GM23338 (cell line): ENCODE measurements around the gene ESPL1. TPM values are rescaled to one million over a fixed set of nuclear protein-coding genes. Genes with fewer than 3 reads are reported as not detected.

Experiments used
- ATAC-seq: fragments of 200-7000 bp; cut with Tn5 transposase; 3 replicates; pipeline ENCODE4 v1.9.1; 2020
- DNase-seq: peaks from one replicate; pipeline ENCODE4 v3.0.0-alpha.2; 2015; ENCODE audit warnings: low spot score
- H2AFZ ChIP-seq: fragments of 200-600 bp; sonication (generic); 2 replicates; pipeline ENCODE4 v1.8.0; 2016; ENCODE audit warnings: antibody characterized with exemption, mild to moderate bottlenecking, moderate library complexity
- H3F3A ChIP-seq: fragments of 200-600 bp; sonication (generic); replicated peaks from 2 replicates; pipeline ENCODE4 v1.8.0; 2017; ENCODE audit warnings: antibody characterized with exemption, mixed run types, low read depth
- H3K27ac ChIP-seq: fragments of 200-600 bp; sonication (generic); 2 replicates; pipeline ENCODE4 v1.6.1; 2016; ENCODE audit warnings: low read depth
- H3K27me3 ChIP-seq: fragments of 200-600 bp; sonication (generic); 2 replicates; pipeline ENCODE4 v1.8.0; 2016; ENCODE audit warnings: mild to moderate bottlenecking, mixed run types, moderate library complexity; ENCODE audit not compliant: insufficient read depth
- H3K36me3 ChIP-seq: fragments of 200-600 bp; sonication (generic); 2 replicates; pipeline ENCODE4 v1.8.0; 2016; ENCODE audit warnings: mild to moderate bottlenecking; ENCODE audit not compliant: insufficient read depth
- H3K4me1 ChIP-seq: fragments of 200-600 bp; sonication (generic); 2 replicates; pipeline ENCODE4 v1.8.0; 2016; ENCODE audit warnings: mild to moderate bottlenecking, moderate library complexity; ENCODE audit not compliant: insufficient read depth
- H3K4me2 ChIP-seq: fragments of 200-600 bp; sonication (generic); 2 replicates; pipeline ENCODE4 v1.7.1; 2017; ENCODE audit warnings: mixed run types
- H3K4me3 ChIP-seq: fragments of 200-600 bp; sonication (generic); 2 replicates; pipeline ENCODE4 v1.6.1; 2016; ENCODE audit warnings: mixed run types
- H3K79me2 ChIP-seq: fragments of 200-600 bp; sonication (generic); replicated peaks from 2 replicates; pipeline ENCODE4 v1.8.0; 2017; ENCODE audit warnings: mild to moderate bottlenecking; ENCODE audit not compliant: insufficient read depth
- H3K9me2 ChIP-seq: fragments of 200-600 bp; sonication (generic); 2 replicates; pipeline ENCODE4 v1.8.0; 2017; ENCODE audit not compliant: insufficient read depth
- H4K20me1 ChIP-seq: fragments of 200-600 bp; sonication (generic); replicated peaks from 2 replicates; pipeline ENCODE4 v1.8.0; 2017; ENCODE audit warnings: mild to moderate bottlenecking; ENCODE audit not compliant: insufficient read depth
- H3K27ac Mint-ChIP-seq: 2 replicates; pipeline ENCODE4 v1.8.0; 2020; ENCODE audit warnings: inconsistent platforms, mild to moderate bottlenecking, moderate library complexity, mixed read lengths
- H3K27me3 Mint-ChIP-seq: 3 replicates; pipeline ENCODE4 v1.8.0; 2022; ENCODE audit warnings: low read depth, mild to moderate bottlenecking, moderate library complexity, mixed read lengths, inconsistent platforms; ENCODE audit not compliant: insufficient read depth, poor library complexity
- H3K36me3 Mint-ChIP-seq: 3 replicates; pipeline ENCODE4 v1.8.0; 2021; ENCODE audit warnings: low read depth, mild to moderate bottlenecking, inconsistent platforms, moderate library complexity, mixed read lengths
- H3K4me1 Mint-ChIP-seq: 3 replicates; pipeline ENCODE4 v1.8.0; 2020; ENCODE audit warnings: mild to moderate bottlenecking, inconsistent platforms, mixed read lengths
- H3K4me3 Mint-ChIP-seq: 3 replicates; pipeline ENCODE4 v1.8.0; 2021; ENCODE audit warnings: moderate library complexity, mild to moderate bottlenecking, inconsistent platforms, mixed read lengths
- H3K9me3 Mint-ChIP-seq: 3 replicates; pipeline ENCODE4 v1.8.0; 2020; ENCODE audit warnings: moderate library complexity, mild to moderate bottlenecking, inconsistent platforms, mixed read lengths
- CREB1 ChIP-seq: fragments of 250-450 bp; sonication (Bioruptor Pico); IDR thresholded peaks from 2 replicates; pipeline ENCODE4 v1.5.0; 2020; ENCODE audit warnings: low read depth, mild to moderate bottlenecking, moderate library complexity
- CTCF ChIP-seq, 2 experiments: fragments of 200-600 bp in 1 of 2; sonication (generic) in 1 of 2; conservative IDR thresholded peaks; 2 replicates each; pipeline versions ENCODE4 v1.5.1 to v1.6.1; 2016 to 2017; ENCODE audit warnings: antibody characterized with exemption in 2 of 2, low read depth in 2 of 2, mild to moderate bottlenecking in 2 of 2, moderate library complexity in 1 of 2
- ETS1 ChIP-seq: IDR thresholded peaks from 2 replicates; pipeline ENCODE4 v1.6.1; 2016; ENCODE audit warnings: antibody characterized with exemption
- EZH2 ChIP-seq: fragments of 200-600 bp; sonication (generic); IDR thresholded peaks from one replicate; pipeline ENCODE4 v1.8.0; 2017; ENCODE audit warnings: antibody characterized with exemption, mild to moderate bottlenecking, low read depth; ENCODE audit not compliant: unreplicated experiment
- EZH2phosphoT487 ChIP-seq: fragments of 200-600 bp; sonication (generic); IDR thresholded peaks from one replicate; pipeline ENCODE4 v1.8.1; 2018; ENCODE audit warnings: antibody characterized with exemption; ENCODE audit not compliant: unreplicated experiment
- JUNB ChIP-seq: IDR thresholded peaks from one replicate; pipeline ENCODE4 v1.6.1; 2016; ENCODE audit warnings: antibody characterized with exemption; ENCODE audit not compliant: unreplicated experiment
- POLR2AphosphoS5 ChIP-seq: IDR thresholded peaks from 2 replicates; pipeline ENCODE4 v1.6.1; 2016; ENCODE audit warnings: antibody characterized with exemption, low read depth
- ZNF114 ChIP-seq: fragments of 250-450 bp; sonication (Bioruptor Pico); IDR thresholded peaks from 2 replicates; pipeline ENCODE4 v1.5.0; 2020; ENCODE audit warnings: mild to moderate bottlenecking, moderate library complexity
- ZNF331 ChIP-seq: fragments of 250-450 bp; sonication (Bioruptor Pico); IDR thresholded peaks from 2 replicates; pipeline ENCODE4 v1.5.0; 2020; ENCODE audit warnings: low read depth, mild to moderate bottlenecking, moderate library complexity
- ZNF462 ChIP-seq: fragments of 250-450 bp; sonication (Bioruptor Pico); IDR thresholded peaks from 2 replicates; pipeline ENCODE4 v1.5.0; 2020; ENCODE audit warnings: mild to moderate bottlenecking, moderate library complexity
- polyA plus RNA-seq: library from polyadenylated mRNA; unstranded; fragments of >200 nt; fragmentation: Nextera tagmentation; extraction: Ambion mirVana; gene quantifications from 2 replicates; pipeline ENCODE4 v1.2.1, GENCODE V29; 2016
- total RNA-seq: library from RNA; depleted of rRNA; stranded (reverse); fragments of >200 nt; shearing (Covaris generic); gene quantifications from 2 replicates; pipeline ENCODE4 v1.2.3, GENCODE V29; 2014

ESPL1 gene
- total and polyA plus RNA-seq, 2 experiments from 2014 or later: 13.2 to 56.5 TPM

GRCh38 chr12:53224061-53224896, 43.8 kb upstream of the ESPL1 start:
- ATAC-seq (peak; percentile 30), DNase-seq (peak; percentile 92)
- Histone ChIP-seq H3F3A (peaks cover 26% of the 10 kb centered on the region), H3K27ac (no peak overlapping the region), H3K79me2 (peaks cover 7% of the 10 kb centered on the region), H3K27me3 (peaks cover 11% of the 10 kb centered on the region), H3K36me3 (no peaks in the 10 kb centered on the region; the same call in 1 of the 2 replicates), H3K4me2 (peak overlapping the region; percentile 91), H2AFZ (no peak overlapping the region), H3K4me3 (peak overlapping the region; percentile 95), H3K9me2 (no peaks in the 10 kb centered on the region), H3K4me1 (peaks cover 49% of the 10 kb centered on the region), H4K20me1 (no peaks in the 10 kb centered on the region)
- H3K27me3 Mint-ChIP-seq: peaks cover 31% of the 10 kb centered on the region
- H3K4me1 Mint-ChIP-seq: peaks cover 58% of the 10 kb centered on the region
- TF ChIP-seq JUNB (no peak), CREB1 (peak; percentile 31; the same call in 1 of the 2 replicates), CTCF (conservative IDR thresholded peaks at IDR 0.05; ENCODE audit: low read depth in 2 of 2) (peak; percentile 41 to 42)
- peak overlapping the region; percentile 35 for H3K27ac Mint-ChIP-seq
- H3K36me3 Mint-ChIP-seq: peaks cover 5% of the 10 kb centered on the region
- peaks cover 4% of the 10 kb centered on the region; the same call in 1 of the 3 replicates for H3K9me3 Mint-ChIP-seq
- peak overlapping the region; percentile 32 for H3K4me3 Mint-ChIP-seq

- Mint-ChIP-seq H3K9me3 (no peaks in the 10 kb centered on the region), H3K4me1 (peaks cover 62% of the 10 kb centered on the region), H3K27me3 (peaks cover 27% of the 10 kb centered on the region), H3K36me3 (peaks cover 5% of the 10 kb centered on the region), H3K4me3 (peak overlapping the region; percentile 32; the same call in 1 of the 3 replicates), H3K27ac (peak overlapping the region; percentile 50; the same call in 1 of the 2 replicates)
- Histone ChIP-seq H3K27me3 (peaks cover 4% of the 10 kb centered on the region; the same call in 1 of the 2 replicates), H3K9me2 (no peaks in the 10 kb centered on the region), H4K20me1 (no peaks in the 10 kb centered on the region), H3K36me3 (no peaks in the 10 kb centered on the region; the same call in 1 of the 2 replicates), H3K4me2 (peak overlapping the region; percentile 91), H2AFZ (no peak overlapping the region), H3K4me3 (peak overlapping the region; percentile 95; the same call in 1 of the 2 replicates), H3F3A (peaks cover 26% of the 10 kb centered on the region), H3K4me1 (peaks cover 57% of the 10 kb centered on the region), H3K27ac (no peak overlapping the region), H3K79me2 (no peaks in the 10 kb centered on the region; the same call in 1 of the 2 replicates)
- ATAC-seq: no peak
- DNase-seq: peak; percentile 33
- TF ChIP-seq ETS1 (no peak), ZNF462 (CRISPR knock-in tag) (no peak), JUNB (no peak), ZNF331 (no peak), ZNF114 (no peak), EZH2phosphoT487 (no peak), EZH2 (no peak), POLR2AphosphoS5 (no peak), CREB1 (no peak)
These were observed 43.0 kb upstream of the ESPL1 start for GRCh38 chr12:53224897-53225634.
